Natural killer cell (primary cell): ENCODE data around the gene FLYWCH2. TPM values are rescaled to one million over a fixed set of nuclear protein-coding genes. Genes with fewer than 3 reads are reported as not detected.

Experiments
- ATAC-seq, 3 donors: fragments of 150-1000 bp in 2 of 3; fragments of 200-7000 bp in 1 of 3; cut with Tn5 transposase; 1 replicate in 1 of 3; 2 replicates in 2 of 3; pipeline ENCODE4 v1.10.0; 2021; ENCODE audit warnings: mild to moderate bottlenecking in 2 of 3, moderate library complexity in 2 of 3
- DNase-seq, 2 donors: peaks; one replicate each; pipeline versions ENCODE4 v3.0.0 to v3.0.0-alpha.2; 2013 to 2021; ENCODE audit warnings: mixed read lengths in 1 of 2
- H3K27ac ChIP-seq: one replicate; pipeline ENCODE4 v1.5.1; 2013; ENCODE audit warnings: mild to moderate bottlenecking, low read length
- H3K27me3 ChIP-seq: one replicate; pipeline ENCODE4 v1.6.1; 2013; ENCODE audit warnings: low read length; ENCODE audit not compliant: control insufficient read depth, insufficient read depth
- H3K36me3 ChIP-seq: one replicate; pipeline ENCODE4 v1.6.1; 2013; ENCODE audit warnings: low read length; ENCODE audit not compliant: control insufficient read depth, insufficient read depth
- H3K4me1 ChIP-seq: one replicate; pipeline ENCODE4 v1.6.1; 2013; ENCODE audit warnings: low read length; ENCODE audit not compliant: control insufficient read depth, insufficient read depth
- H3K4me3 ChIP-seq: one replicate; pipeline ENCODE4 v1.5.1; 2013; ENCODE audit warnings: low read length
- H3K9me3 ChIP-seq: one replicate; pipeline ENCODE4 v1.6.1; 2013; ENCODE audit warnings: low read length; ENCODE audit not compliant: control insufficient read depth, insufficient read depth
- H3K27ac Mint-ChIP-seq, 2 donors: one replicate each; pipeline ENCODE4 v1.8.0; 2022; ENCODE audit warnings: mild to moderate bottlenecking in 2 of 2, mixed read lengths in 2 of 2, moderate library complexity in 1 of 2
- H3K27me3 Mint-ChIP-seq, 2 donors: one replicate each; pipeline ENCODE4 v1.8.0; 2022; ENCODE audit warnings: low read depth in 2 of 2, mixed read lengths in 2 of 2
- H3K36me3 Mint-ChIP-seq: one replicate; pipeline ENCODE4 v1.8.0; 2022; ENCODE audit warnings: mixed read lengths
- H3K4me1 Mint-ChIP-seq, 2 donors: one replicate each; pipeline ENCODE4 v1.8.0; 2022; ENCODE audit warnings: mixed read lengths in 2 of 2
- H3K4me3 Mint-ChIP-seq: one replicate; pipeline ENCODE4 v1.8.0; 2022; ENCODE audit warnings: mild to moderate bottlenecking, moderate library complexity, mixed read lengths
- H3K9me3 Mint-ChIP-seq, 2 donors: one replicate each; pipeline ENCODE4 v1.8.0; 2022; ENCODE audit warnings: mixed read lengths in 2 of 2
- CTCF ChIP-seq: fragments of 200-600 bp; IDR thresholded peaks from one replicate; pipeline ENCODE4 v1.8.0; 2022; ENCODE audit warnings: antibody characterized with exemption
- WGBS: methylation state at CpG from one replicate; pipeline ENCODE4 v1.1.7; 2013; ENCODE audit warnings: missing lambda C conversion rate; ENCODE audit not compliant: insufficient coverage; 5-methylcytosine and 5-hydroxymethylcytosine counted together
- intact Hi-C: fragments of 100-400 bp; cut with micrococcal nuclease; formaldehyde crosslinking; loops from one replicate; pipeline ENCODE4 v1.14.2; 2022
- total RNA-seq, 4 donors: library from RNA; stranded (reverse); fragments of 120-200 nt in 1 of 4; gene quantifications; one replicate each; pipeline versions ENCODE4 v1.2.3 to v1.2.4, GENCODE V29; 2013 to 2022

Gene FLYWCH2
- total RNA-seq, 3 donors from 2014 or later (not counting 1 experiment from before 2014, with no cell fraction given), result 12.0 to 12.7 (median 12.6) TPM

GRCh38 chr16:2910441-2910969, 27.5 kb downstream of the FLYWCH2 start:
- no peak for ATAC-seq
- no peaks in the 10 kb centered on the region for H3K9me3 Mint-ChIP-seq
- H3K27me3 ChIP-seq, result no peaks in the 10 kb centered on the region
- WGBS, result 74% methylated on average over 4 of the region's 5 CpGs
- H3K9me3 ChIP-seq, result no peaks in the 10 kb centered on the region
- peaks cover 34% of the 10 kb centered on the region for H3K4me1 ChIP-seq
- H3K36me3 ChIP-seq, result peaks cover 6% of the 10 kb centered on the region
- TF ChIP-seq CTCF, result no peak
- no peak for DNase-seq
- H3K4me3 ChIP-seq, result no peak overlapping the region
- intact Hi-C loops, result loop anchor here (5.0 kb wide), 1 partner anchor 43 kb away; no protein-coding TSS in a partner anchor
- H3K27ac ChIP-seq, result no peak overlapping the region
- no peaks in the 10 kb centered on the region for H3K36me3 Mint-ChIP-seq
- peak overlapping the region; percentile 93 for H3K4me3 Mint-ChIP-seq
- no peaks in the 10 kb centered on the region for H3K27me3 Mint-ChIP-seq
- H3K27ac Mint-ChIP-seq, result no peak overlapping the region
- peaks cover 31 to 39% of the 10 kb centered on the region in 2 donors for H3K4me1 Mint-ChIP-seq

GRCh38 chr16:2911638-2912329, 28.8 kb downstream of the FLYWCH2 start, which contains the start of gene FLYWCH1:
FLYWCH1 (plus strand) TSS chr16:2911931; CDS start chr16:2929686, 17,755 bp downstream.
- Mint-ChIP-seq H3K27ac (peak within 1 kb of the TSS; percentile 88 to 95), H3K36me3 (no peaks in the 10 kb centered on the region), H3K27me3 (no peaks in the 10 kb centered on the region), H3K4me1 (peaks cover 19 to 26% of the 10 kb centered on the region in 2 donors), H3K9me3 (no peaks in the 10 kb centered on the region), H3K4me3 (peak within 1 kb of the TSS; percentile 95)
- Histone ChIP-seq H3K4me1 (peaks cover 22% of the 10 kb centered on the region), H3K9me3 (no peaks in the 10 kb centered on the region), H3K27me3 (no peaks in the 10 kb centered on the region), H3K27ac (peak within 1 kb of the TSS; percentile 77), H3K36me3 (peaks cover 9% of the 10 kb centered on the region), H3K4me3 (peak within 1 kb of the TSS; percentile 81)
- TF ChIP-seq CTCF, result no peak
- intact Hi-C loops, result loop anchor here (5.0 kb wide), 1 partner anchor 44 kb away; no protein-coding TSS in a partner anchor
- WGBS, result under 1% methylated on average over 85 of the region's 85 CpGs
- DNase-seq (peak; percentile 96 to 99), ATAC-seq (peak; percentile 95 to 99 (median 96))

- H3K27ac Mint-ChIP-seq, result peak overlapping the region; percentile 81 to 95
- no peaks in the 10 kb centered on the region for H3K27me3 Mint-ChIP-seq
- Histone ChIP-seq H3K27ac (peak overlapping the region; percentile 44), H3K27me3 (no peaks in the 10 kb centered on the region), H3K9me3 (no peaks in the 10 kb centered on the region), H3K4me3 (peak overlapping the region; percentile 81), H3K4me1 (peaks cover 19% of the 10 kb centered on the region), H3K36me3 (peaks cover 9% of the 10 kb centered on the region)
- H3K4me1 Mint-ChIP-seq, result peaks cover 17 to 19% of the 10 kb centered on the region in 2 donors
- DNase-seq (peak; percentile 38 to 58), ATAC-seq (peak; percentile 12 to 38 (median 21))
- intact Hi-C loops, result loop anchor here (5.0 kb wide), 1 partner anchor 45 kb away; no protein-coding TSS in a partner anchor
- 10% methylated on average over 38 of the region's 39 CpGs for WGBS
- TF ChIP-seq CTCF, result no peak
- H3K9me3 Mint-ChIP-seq, result no peaks in the 10 kb centered on the region
- no peaks in the 10 kb centered on the region for H3K36me3 Mint-ChIP-seq
- peak overlapping the region; percentile 95 for H3K4me3 Mint-ChIP-seq
These were observed 29.6 kb downstream of the FLYWCH2 start for GRCh38 chr16:2912330-2913199.
